GM06990 (cell line): ENCODE data around the gene UBE2I.

Experiments
- DNase-seq: peaks from one replicate; pipeline ENCODE4 v3.0.0-alpha.2; 2011; ENCODE audit not compliant: insufficient read length; ENCODE audit errors: extremely low read depth
- H3K27me3 ChIP-seq: replicated peaks from 2 replicates; pipeline ENCODE4 v1.6.0; 2011; ENCODE audit warnings: low read length; ENCODE audit not compliant: control insufficient read depth, insufficient read depth
- H3K36me3 ChIP-seq: 2 replicates; pipeline ENCODE4 v1.5.1; 2011; ENCODE audit warnings: low read length; ENCODE audit not compliant: control insufficient read depth, insufficient read depth
- H3K4me3 ChIP-seq: replicated peaks from 2 replicates; pipeline ENCODE4 v1.5.1; 2011; ENCODE audit warnings: low read depth, mild to moderate bottlenecking, control low read depth, low read length
- CTCF ChIP-seq: IDR thresholded peaks from 2 replicates; pipeline ENCODE4 v1.5.1; 2011; ENCODE audit warnings: low read length, control low read depth, mild to moderate bottlenecking, inconsistent platforms; ENCODE audit not compliant: insufficient read depth, poor library complexity, severe bottlenecking

The UBE2I gene

GRCh38 chr16:1320658-1321240 is 11.3 kb downstream of the UBE2I start:
- Histone ChIP-seq H3K4me3 (no peak overlapping the region), H3K27me3 (no peaks in the 10 kb centered on the region), H3K36me3 (peaks cover 38% of the 10 kb centered on the region)
- no peak for DNase-seq
- TF ChIP-seq CTCF, result no peak

GRCh38 chr16:1322407-1322806 is 13.0 kb downstream of the UBE2I start:
- no peak for TF ChIP-seq CTCF
- Histone ChIP-seq H3K36me3 (peaks cover 30% of the 10 kb centered on the region), H3K4me3 (no peak overlapping the region), H3K27me3 (no peaks in the 10 kb centered on the region)
- no peak for DNase-seq

GRCh38 chr16:1323296-1324239 is 14.1 kb downstream of the UBE2I start:
- DNase-seq, result no peak
- Histone ChIP-seq H3K36me3 (peaks cover 20% of the 10 kb centered on the region), H3K4me3 (no peak overlapping the region), H3K27me3 (no peaks in the 10 kb centered on the region)
- no peak for TF ChIP-seq CTCF

- TF ChIP-seq CTCF, result no peak
- H3K36me3 ChIP-seq, result peaks cover 15% of the 10 kb centered on the region
- DNase-seq, result no peak
- no peak overlapping the region for H3K4me3 ChIP-seq
- no peaks in the 10 kb centered on the region for H3K27me3 ChIP-seq
These were observed 14.9 kb downstream of the UBE2I start for GRCh38 chr16:1324286-1324826.

- peaks cover 12% of the 10 kb centered on the region for H3K36me3 ChIP-seq
- no peak for DNase-seq
- TF ChIP-seq CTCF, result no peak
- H3K27me3 ChIP-seq, result no peaks in the 10 kb centered on the region
- H3K4me3 ChIP-seq, result no peak overlapping the region
These were observed 15.8 kb downstream of the UBE2I start for GRCh38 chr16:1325261-1325660.
